Medulla oblongata (tissue), 1 donor: ENCODE measurements around the gene TRIP12.

ENCODE experiments used
- DNase-seq: peaks from one replicate; pipeline ENCODE4 v3.0.0-alpha.2; 2015; ENCODE audit errors: extremely low spot score

Gene TRIP12

DNA sequence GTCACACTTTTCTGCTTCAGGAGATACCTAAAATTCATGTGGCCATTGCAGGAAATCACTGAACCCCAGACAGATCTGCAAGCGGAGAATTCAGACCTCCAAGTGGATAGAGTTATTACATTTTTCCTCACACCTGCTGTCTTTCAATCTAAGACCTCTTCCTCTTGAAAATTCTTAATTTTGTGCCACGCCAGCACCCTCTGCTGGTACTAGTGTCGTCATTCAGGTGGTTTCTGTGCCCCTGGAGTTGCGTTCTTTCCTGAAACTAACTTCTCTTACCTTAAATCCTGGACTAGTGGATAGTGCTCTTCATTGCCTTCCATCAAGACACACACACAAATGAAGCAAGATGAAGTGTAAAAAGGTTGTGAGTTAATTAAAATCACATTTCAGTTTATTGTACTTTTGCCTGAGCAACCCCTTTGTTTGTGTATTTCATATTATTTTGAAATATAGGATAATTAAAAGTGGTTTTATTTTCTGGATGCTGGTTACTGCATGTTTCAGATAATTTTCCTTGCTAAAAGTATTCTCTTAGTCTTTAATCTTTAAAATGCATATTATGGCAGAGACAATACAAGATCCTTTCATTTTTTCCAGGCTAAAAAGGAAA, 205.8 kb downstream of the TRIP12 start:
- peak; percentile 74 for DNase-seq

DNA sequence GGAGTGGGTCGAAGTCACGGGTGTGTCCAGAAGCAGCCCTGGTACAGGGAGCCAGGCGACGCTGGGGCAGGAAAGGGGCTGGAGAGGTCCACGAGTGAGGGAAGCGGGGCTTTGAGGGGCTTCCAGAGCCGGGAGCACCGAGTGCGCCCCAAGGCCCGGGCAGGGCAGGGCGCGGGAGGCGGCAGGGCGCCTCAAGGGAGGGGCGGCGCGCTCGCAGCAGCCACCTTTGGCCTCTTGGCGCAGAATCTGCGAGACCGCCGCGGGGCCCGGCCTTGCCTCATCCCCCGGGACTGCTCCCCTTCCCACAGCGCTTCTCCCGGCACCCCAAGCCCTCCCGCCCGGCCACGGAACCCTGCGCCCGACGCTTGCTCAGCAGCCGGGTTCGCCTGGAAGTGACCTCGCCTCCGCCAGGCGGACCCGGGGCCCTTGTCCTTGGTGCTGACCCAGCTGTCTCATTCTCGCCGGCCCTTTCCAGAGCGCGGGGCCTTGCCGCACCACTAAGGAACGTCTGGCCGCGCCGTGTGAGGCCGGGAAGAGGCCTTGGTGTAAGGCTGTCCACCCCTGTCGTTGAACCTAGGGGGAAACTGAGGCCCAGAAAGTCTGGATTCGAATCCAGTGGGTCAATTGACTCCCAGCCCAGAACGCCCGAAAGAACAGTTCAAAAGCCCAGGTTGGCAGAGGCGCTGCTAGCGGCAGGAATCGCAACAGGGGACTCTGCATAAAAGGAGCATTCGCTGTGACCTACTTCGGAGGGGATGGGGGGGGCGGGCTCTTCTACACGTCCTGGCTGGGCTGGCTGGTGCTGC, 206.9 kb downstream of the TRIP12 start:
- DNase-seq, result peak; percentile 52

DNA sequence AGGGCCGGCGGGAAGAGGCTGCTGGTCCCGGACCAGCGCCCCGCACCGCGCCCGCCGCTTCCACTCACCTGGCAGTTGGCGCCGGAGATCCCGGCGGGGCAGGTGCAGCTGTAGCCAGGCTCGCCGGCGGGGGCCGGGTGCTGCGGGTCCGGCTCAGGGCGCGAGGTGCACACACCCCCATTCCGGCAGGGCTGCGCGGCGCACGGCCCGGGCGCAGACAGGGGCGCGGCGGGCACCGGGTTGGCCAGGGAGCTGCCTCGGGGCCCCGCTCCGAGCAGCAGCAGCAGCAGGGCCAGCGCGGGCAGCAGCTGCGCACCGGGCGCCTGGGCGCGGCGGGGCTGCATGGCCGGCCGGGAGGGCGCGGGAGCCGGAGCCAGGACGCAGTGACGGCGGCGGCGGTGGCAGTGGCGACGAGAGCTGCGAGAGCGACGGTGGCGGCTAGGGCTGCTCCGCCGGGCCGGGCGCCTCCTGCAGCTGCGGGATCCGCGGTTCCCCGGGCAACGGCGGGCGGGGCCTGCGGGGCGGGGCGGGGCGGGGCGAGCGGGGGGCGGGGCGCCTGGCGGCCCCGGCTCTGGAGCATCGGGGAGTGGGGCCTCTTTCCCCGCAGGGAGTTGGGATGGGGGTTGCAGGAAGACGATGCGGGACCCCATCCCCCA, 207.6 kb downstream of the TRIP12 start, which contains the start of gene DNER:
Gene DNER, minus strand, starts transcription at position 476 of the 656 bp plus-strand sequence. Its CDS starts 132 bp downstream, at position 344.
- DNase-seq, result peak; percentile 65
